Skeletal muscle tissue (tissue), 4 donors: ENCODE measurements around the gene FAM180B. TPM values are rescaled to one million over a fixed set of nuclear protein-coding genes. Genes with fewer than 3 reads are reported as not detected.

Experiments
- H3K27ac ChIP-seq: one replicate; pipeline ENCODE4 v1.7.0; 2013; ENCODE audit warnings: mild to moderate bottlenecking, low read depth, low read length, inconsistent platforms
- H3K27me3 ChIP-seq, 3 donors: one replicate each; pipeline ENCODE4 v1.7.0; 2013; ENCODE audit warnings: low read length in 3 of 3; ENCODE audit not compliant: control insufficient read depth in 3 of 3, insufficient read depth in 3 of 3
- H3K36me3 ChIP-seq, 3 donors: one replicate each; pipeline ENCODE4 v1.7.0; 2013; ENCODE audit warnings: low read length in 3 of 3; ENCODE audit not compliant: control insufficient read depth in 3 of 3, insufficient read depth in 3 of 3
- H3K4me1 ChIP-seq, 3 donors: one replicate each; pipeline ENCODE4 v1.7.0; 2013; ENCODE audit warnings: low read length in 3 of 3, mild to moderate bottlenecking in 3 of 3; ENCODE audit not compliant: control insufficient read depth in 3 of 3, insufficient read depth in 3 of 3
- H3K4me3 ChIP-seq, 3 donors: one replicate each; pipeline ENCODE4 v1.7.0; 2013; ENCODE audit warnings: low read length in 3 of 3
- H3K9ac ChIP-seq, 3 donors: one replicate each; pipeline ENCODE4 v1.7.0; 2013; ENCODE audit warnings: low read length in 3 of 3, mild to moderate bottlenecking in 3 of 3, moderate library complexity in 2 of 3, low read depth in 1 of 3
- H3K9me3 ChIP-seq, 3 donors: one replicate each; pipeline ENCODE4 v1.7.0; 2013; ENCODE audit warnings: low read length in 3 of 3; ENCODE audit not compliant: control insufficient read depth in 3 of 3
- total RNA-seq: library from RNA; depleted of rRNA; stranded (reverse); fragments of >200 nt; gene quantifications from one replicate; pipeline ENCODE4 v1.2.3, GENCODE V29; 2014
- donor health status: Osteomylitis.

The FAM180B gene
- total RNA-seq, 1 donor from 2014 or later = 2.1 TPM

DNA sequence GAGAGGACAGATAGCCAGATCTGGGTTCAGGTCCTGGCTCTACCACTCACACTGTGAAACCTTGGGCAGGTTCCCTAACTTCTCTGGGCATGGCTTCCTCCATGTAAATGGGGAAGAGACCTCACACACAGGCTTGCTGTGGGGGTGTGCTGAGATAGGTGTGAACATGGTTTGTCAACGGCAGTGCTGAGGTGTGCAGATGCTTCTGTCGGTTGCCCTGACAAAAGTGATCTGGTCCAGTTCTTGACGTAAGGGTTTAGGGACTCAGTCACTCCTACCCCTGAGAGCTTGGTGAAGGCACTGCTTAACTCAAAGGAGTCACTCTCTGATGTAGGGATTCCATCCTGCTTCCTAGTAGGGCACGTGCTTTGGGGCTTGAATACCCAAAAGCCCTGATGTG is 5.8 kb downstream of the FAM180B start:
- Histone ChIP-seq H3K9ac (no peak overlapping the region), H3K36me3 (no peaks in the 10 kb centered on the region), H3K27ac (no peak overlapping the region), H3K4me3 (no peak overlapping the region), H3K9me3 (no peaks in the 10 kb centered on the region), H3K4me1 (peaks cover 9 to 15% (median 11%) of the 10 kb centered on the region in 3 donors), H3K27me3 (peaks cover 39 to 60% (median 48%) of the 10 kb centered on the region in 3 donors)

DNA sequence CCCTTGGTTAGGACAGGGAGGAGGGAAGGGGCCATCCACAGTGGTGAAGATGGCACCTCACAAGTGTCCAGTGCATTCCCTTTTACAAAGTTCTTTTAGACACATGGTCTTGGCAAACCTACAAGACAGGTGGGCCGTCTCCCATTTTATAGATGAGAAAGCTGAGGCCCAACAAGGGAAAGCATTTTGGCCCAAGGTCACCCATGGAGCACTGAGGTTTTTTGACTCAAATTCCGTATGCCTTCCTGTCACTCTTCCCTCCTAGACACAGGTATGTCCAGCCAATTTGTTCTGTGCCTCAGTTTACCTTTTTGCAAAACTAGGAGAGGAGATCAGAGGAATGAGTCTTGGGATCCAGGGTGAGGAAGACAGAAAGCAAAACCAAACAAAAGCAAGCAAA is 6.5 kb downstream of the FAM180B start:
- peaks cover 39 to 60% (median 48%) of the 10 kb centered on the region in 3 donors for H3K27me3 ChIP-seq

DNA sequence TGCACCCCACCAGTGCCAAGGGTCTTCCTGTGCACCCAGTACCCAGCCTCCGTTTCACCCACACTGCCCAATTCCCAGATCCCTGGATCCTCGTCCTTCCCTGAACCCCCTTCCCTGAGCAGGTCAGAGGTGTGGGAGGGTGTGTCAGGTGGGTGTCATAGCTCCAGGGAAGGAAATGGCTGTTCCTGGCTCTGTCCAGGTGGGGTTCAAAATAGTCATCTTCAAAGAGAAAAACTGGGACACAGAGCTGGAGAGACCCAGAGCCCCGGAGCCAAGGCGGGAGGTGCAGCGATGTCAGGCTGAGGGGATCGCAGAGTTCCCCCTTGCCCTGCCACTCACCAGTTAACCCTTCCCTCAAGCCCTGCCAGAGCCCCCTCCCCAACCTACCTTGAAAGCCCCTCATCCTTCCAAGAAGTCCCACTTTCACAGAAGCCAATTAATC is 7.0 kb downstream of the FAM180B start:
- Histone ChIP-seq H3K9me3 (no peaks in the 10 kb centered on the region), H3K4me1 (peaks cover 8 to 10% (median 9%) of the 10 kb centered on the region in 3 donors), H3K27ac (no peak overlapping the region), H3K27me3 (peaks cover 39 to 60% (median 48%) of the 10 kb centered on the region in 3 donors), H3K4me3 (peak overlapping the region in 1 of 3 donors; percentile 7), H3K9ac (no peak overlapping the region), H3K36me3 (no peaks in the 10 kb centered on the region)

More for the DNA sequence above, 6.5 kb downstream of the FAM180B start:
- H3K27ac ChIP-seq = no peak overlapping the region
- H3K4me3 ChIP-seq = no peak overlapping the region
- no peaks in the 10 kb centered on the region for H3K36me3 ChIP-seq
- no peak overlapping the region for H3K9ac ChIP-seq
- peaks cover 8 to 15% (median 9%) of the 10 kb centered on the region in 3 donors for H3K4me1 ChIP-seq
- H3K9me3 ChIP-seq = no peaks in the 10 kb centered on the region

DNA sequence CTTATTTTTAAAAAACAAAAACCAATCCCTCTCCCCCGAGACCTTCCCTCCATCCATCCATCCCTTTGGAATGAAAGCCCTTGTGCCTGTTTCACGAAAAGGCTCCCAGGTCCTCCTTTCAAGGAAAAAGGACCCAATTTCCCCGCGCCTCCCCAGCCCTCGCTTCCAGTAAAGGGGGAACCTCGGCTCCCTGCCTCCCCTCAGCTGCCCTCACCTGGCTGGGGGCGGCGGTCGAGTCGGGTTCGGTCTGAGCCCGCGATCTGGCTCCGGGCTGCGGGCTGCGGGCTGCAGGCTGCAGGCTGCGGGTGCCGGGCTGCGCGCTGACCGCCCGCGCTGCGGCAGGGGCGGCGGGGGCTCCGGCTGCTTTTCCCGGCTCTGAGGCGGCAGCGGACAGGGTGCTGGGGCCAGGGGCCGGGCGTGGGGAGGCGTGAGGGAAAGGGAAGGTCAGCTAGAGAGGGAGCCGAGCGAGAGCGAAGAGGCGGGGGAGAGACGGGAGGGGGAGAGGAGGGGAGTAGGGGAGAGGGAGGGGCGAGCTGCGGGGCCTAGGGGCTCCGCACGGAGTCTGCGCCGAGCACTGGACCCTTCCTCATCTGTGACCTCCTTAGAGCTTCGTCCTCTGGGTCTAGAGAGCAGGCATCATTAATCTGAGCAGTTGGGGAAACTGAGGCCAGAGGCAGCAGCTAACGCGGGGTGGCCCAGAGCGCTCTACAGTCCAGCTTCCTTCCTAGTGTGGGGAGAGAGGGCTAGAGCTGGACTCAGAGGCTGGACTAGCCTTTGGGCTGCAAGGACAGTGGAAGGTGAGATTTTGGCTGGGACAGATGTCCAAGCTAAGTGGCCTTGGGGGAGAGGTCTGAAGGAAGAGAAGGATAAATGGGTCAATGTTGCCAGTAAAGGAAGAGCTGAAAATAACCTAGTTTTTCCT is 7.7 kb downstream of the FAM180B start, which contains the start of gene C1QTNF4:
Gene C1QTNF4, minus strand, starts transcription at position 478 of the 922 bp plus-strand sequence. CDS start 3,601 bp downstream, outside the sequence.
- H3K9me3 ChIP-seq = no peaks in the 10 kb centered on the region
- no peak within 1 kb of the TSS for H3K27ac ChIP-seq
- H3K27me3 ChIP-seq = peaks cover 35 to 56% (median 43%) of the 10 kb centered on the region in 3 donors
- no peak within 1 kb of the TSS for H3K9ac ChIP-seq
- H3K4me1 ChIP-seq = peaks cover 7 to 8% (median 8%) of the 10 kb centered on the region in 3 donors
- H3K36me3 ChIP-seq = no peaks in the 10 kb centered on the region
- H3K4me3 ChIP-seq = peak within 1 kb of the TSS in 1 of 3 donors; percentile 7

DNA sequence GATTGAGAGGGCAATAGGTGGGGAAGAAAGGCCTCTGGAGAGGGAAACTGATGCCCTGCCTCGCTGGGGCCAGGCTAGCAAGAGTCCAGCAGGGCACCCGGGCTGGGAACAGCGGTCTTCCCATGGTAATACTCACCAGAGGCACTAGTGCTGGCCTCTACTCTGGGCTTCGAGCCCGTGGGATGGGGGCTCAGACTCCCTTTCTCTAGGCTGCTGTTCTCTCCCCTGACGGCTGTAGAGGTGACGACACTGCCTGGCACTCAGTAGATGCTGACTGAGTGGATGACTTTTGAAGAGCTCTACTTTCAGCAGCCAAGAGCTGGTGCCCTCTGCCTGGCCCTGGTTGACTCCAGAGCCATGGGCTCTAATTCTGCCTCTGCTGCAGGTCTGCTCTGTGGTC is 8.6 kb downstream of the FAM180B start:
- H3K36me3 ChIP-seq = no peaks in the 10 kb centered on the region
- H3K27me3 ChIP-seq = peaks cover 27 to 48% (median 37%) of the 10 kb centered on the region in 3 donors
- no peak overlapping the region for H3K27ac ChIP-seq
- no peaks in the 10 kb centered on the region for H3K9me3 ChIP-seq
- H3K4me3 ChIP-seq = no peak overlapping the region
- no peak overlapping the region for H3K9ac ChIP-seq
- peaks cover 6 to 8% (median 8%) of the 10 kb centered on the region in 3 donors for H3K4me1 ChIP-seq

DNA sequence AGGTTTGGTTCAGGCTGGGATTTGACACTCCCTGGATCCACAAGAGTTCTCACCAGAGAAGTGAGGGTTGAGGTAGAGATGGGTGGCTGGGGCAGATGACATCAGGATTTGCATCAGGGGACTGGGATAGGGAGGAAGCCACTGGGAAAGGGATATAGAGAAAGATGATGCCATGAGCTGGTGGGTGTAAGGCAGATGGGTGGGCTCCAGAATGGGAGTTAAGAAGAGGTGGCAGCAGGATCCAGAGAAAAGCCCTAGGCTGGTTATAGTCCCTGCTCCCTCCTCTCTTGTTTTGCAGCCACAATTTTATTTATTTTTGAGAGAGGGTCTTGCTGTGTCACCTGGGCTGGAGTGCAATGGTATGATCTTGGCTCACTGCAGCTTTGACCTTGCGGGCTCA is 9.5 kb downstream of the FAM180B start:
- Histone ChIP-seq H3K4me3 (no peak overlapping the region), H3K9ac (no peak overlapping the region), H3K36me3 (no peaks in the 10 kb centered on the region), H3K27me3 (peaks cover 20 to 39% (median 33%) of the 10 kb centered on the region in 3 donors), H3K9me3 (no peaks in the 10 kb centered on the region), H3K27ac (no peak overlapping the region), H3K4me1 (peaks cover 6 to 8% (median 8%) of the 10 kb centered on the region in 3 donors)

DNA sequence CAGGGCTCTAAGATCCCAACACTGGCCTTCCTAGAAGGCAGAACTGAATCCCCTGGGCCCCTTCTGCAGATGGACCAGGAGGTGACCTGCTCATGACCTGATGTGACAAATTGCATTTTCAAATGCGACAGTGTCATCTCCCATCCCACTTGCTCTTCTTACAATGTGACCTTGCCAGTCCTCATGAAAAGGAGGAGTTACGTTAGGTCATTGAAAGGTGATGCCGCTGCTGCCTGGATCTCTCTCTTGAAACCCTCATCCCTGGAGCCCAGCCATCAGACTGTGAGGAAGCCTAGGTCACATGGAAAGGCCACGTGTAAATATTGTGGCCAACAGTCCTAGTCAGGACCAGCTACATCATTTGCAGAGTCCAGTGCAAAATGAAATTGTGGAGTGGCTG is 13.4 kb downstream of the FAM180B start:
- no peak overlapping the region for H3K4me3 ChIP-seq
- H3K27me3 ChIP-seq = peaks cover 0 to 5% (median 4%) of the 10 kb centered on the region in 3 donors
- no peaks in the 10 kb centered on the region for H3K4me1 ChIP-seq
- no peaks in the 10 kb centered on the region for H3K36me3 ChIP-seq
- no peak overlapping the region for H3K9ac ChIP-seq
- H3K27ac ChIP-seq = no peak overlapping the region
- no peaks in the 10 kb centered on the region for H3K9me3 ChIP-seq

DNA sequence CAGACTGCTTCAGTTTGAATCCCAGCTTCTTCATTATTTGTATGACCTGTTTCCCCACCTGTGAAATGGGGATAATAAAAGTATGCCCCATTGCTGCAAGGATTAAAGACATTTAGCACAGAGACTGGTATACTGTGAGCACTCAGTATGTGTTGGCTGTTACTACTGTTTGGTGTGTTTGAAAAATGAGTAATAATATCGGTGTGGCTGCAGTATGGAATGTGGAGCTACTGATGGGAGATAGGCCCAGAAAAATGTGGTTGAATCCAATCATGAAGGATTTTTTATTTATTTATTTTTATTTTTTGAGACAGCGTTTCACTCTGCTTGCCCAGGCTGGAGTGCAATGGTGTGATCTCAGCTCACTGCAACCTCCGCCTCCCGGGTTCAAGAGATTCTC is 16.8 kb downstream of the FAM180B start:
- Histone ChIP-seq H3K27me3 (no peaks in the 10 kb centered on the region), H3K4me3 (no peak overlapping the region), H3K9me3 (no peaks in the 10 kb centered on the region), H3K36me3 (no peaks in the 10 kb centered on the region), H3K9ac (no peak overlapping the region), H3K4me1 (peaks cover 0 to 12% (median 3%) of the 10 kb centered on the region in 3 donors), H3K27ac (no peak overlapping the region)

DNA sequence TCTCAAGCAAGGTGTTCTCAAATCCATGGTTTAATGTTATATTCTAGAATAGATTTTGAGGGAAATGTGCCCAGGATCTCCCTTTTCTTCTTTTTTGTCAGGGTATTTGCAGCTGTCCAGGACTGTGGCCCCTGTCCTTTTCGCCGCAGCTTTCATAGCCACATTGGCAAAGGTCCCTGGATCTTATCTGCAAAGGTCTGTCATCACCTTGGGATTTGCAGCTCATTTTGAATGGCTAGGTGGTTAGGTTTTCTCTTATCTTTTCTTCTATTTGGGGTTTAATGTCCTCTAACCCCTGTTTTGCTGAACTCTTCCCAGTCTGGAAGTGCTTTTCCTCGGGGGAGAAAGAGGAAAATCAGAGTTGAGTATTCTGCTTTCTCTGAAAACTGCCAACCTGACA is 19.4 kb downstream of the FAM180B start:
- no peaks in the 10 kb centered on the region for H3K27me3 ChIP-seq
- peaks cover 1 to 14% (median 3%) of the 10 kb centered on the region in 3 donors for H3K4me1 ChIP-seq
- H3K27ac ChIP-seq = no peak overlapping the region
- no peak overlapping the region for H3K4me3 ChIP-seq
- H3K9me3 ChIP-seq = no peaks in the 10 kb centered on the region
- H3K9ac ChIP-seq = no peak overlapping the region
- H3K36me3 ChIP-seq = peaks cover 0 to 8% (median 0%) of the 10 kb centered on the region in 3 donors

DNA sequence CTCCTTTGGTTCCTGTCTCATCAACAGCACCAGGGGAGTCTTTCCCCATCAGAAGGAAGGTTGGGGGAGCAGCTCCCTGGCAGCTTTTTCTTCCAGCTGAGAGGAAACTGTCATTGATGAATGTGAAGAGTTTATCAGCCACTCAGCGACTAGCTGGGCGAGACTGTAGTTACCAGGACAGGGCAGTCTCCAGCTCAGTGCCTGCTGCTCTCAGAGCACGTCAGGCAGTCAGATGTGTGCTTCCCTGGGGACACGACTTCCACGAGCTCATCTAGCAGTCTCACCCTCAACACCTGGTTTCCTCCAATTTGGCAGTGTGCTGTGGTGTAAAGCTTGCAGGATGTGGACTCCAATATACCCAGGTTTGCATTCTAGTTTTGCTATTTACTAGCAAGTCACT is 20.3 kb downstream of the FAM180B start:
- no peak overlapping the region for H3K27ac ChIP-seq

More for the DNA sequence above, 20.3 kb downstream of the FAM180B start:
- Histone ChIP-seq H3K9ac (no peak overlapping the region), H3K36me3 (peaks cover 0 to 11% (median 0%) of the 10 kb centered on the region in 3 donors), H3K4me3 (no peak overlapping the region), H3K4me1 (peaks cover 3 to 14% (median 3%) of the 10 kb centered on the region in 3 donors), H3K9me3 (no peaks in the 10 kb centered on the region), H3K27me3 (no peaks in the 10 kb centered on the region)
